HepG2 (cell line): ENCODE measurements around the gene GRK6. TPM values are rescaled to one million over a fixed set of nuclear protein-coding genes. Genes with fewer than 3 reads are reported as not detected.

Experiments used
- AGO1 ChIP-seq: fragments of 200-400 bp; formaldehyde crosslinking; IDR thresholded peaks from 2 replicates; pipeline ENCODE4 v1.6.1; 2017; ENCODE audit warnings: mild to moderate bottlenecking, low read depth, low read length, moderate library complexity; ENCODE audit not compliant: poor library complexity, severe bottlenecking
- CTCF ChIP-seq: sonication (generic); formaldehyde crosslinking; IDR thresholded peaks from 2 replicates; pipeline ENCODE4 v1.5.0; 2020; ENCODE audit warnings: mild to moderate bottlenecking, missing genetic modification reagents, moderate library complexity
- FLYWCH1 ChIP-seq: sonication (generic); formaldehyde crosslinking; IDR thresholded peaks from 2 replicates; pipeline ENCODE4 v1.8.1; 2023; ENCODE audit warnings: mild to moderate bottlenecking, missing genetic modification reagents
- HIVEP1 ChIP-seq: sonication (generic); formaldehyde crosslinking; IDR thresholded peaks from 2 replicates; pipeline ENCODE4 v1.4.0; 2020; ENCODE audit warnings: mild to moderate bottlenecking, missing genetic modification reagents
- KLF12 ChIP-seq: sonication (generic); formaldehyde crosslinking; IDR thresholded peaks from 2 replicates; pipeline ENCODE4 v1.4.0; 2020; ENCODE audit warnings: missing genetic modification reagents, borderline replicate concordance
- MAZ ChIP-seq, 2 experiments: sonication (generic) in 1 of 2; formaldehyde crosslinking in 1 of 2; IDR thresholded peaks; 2 replicates each; pipeline versions ENCODE4 v1.5.0 to v1.6.1; 2012 to 2020; ENCODE audit warnings: low read depth in 2 of 2, mild to moderate bottlenecking in 2 of 2, borderline replicate concordance in 1 of 2, improper control_type of control experiment in 1 of 2, low read length in 1 of 2, missing genetic modification reagents in 1 of 2, moderate library complexity in 1 of 2
- MYC ChIP-seq: sonication (generic); formaldehyde crosslinking; IDR thresholded peaks from 2 replicates; pipeline ENCODE4 v1.9.0; 2021; ENCODE audit warnings: missing genetic modification reagents, borderline replicate concordance
- NFKB2 ChIP-seq: sonication (generic); formaldehyde crosslinking; IDR thresholded peaks from 2 replicates; pipeline ENCODE4 v1.4.0; 2020; ENCODE audit warnings: missing genetic modification reagents, borderline replicate concordance
- SIX4 ChIP-seq: sonication (generic); formaldehyde crosslinking; IDR thresholded peaks from 2 replicates; pipeline ENCODE4 v1.4.0; 2020; ENCODE audit warnings: missing genetic modification reagents
- SPEN ChIP-seq: sonication (generic); formaldehyde crosslinking; IDR thresholded peaks from 2 replicates; pipeline ENCODE4 v1.5.1; 2020; ENCODE audit warnings: low read depth, mild to moderate bottlenecking, missing genetic modification reagents
- SRSF1 ChIP-seq: fragments of 200-400 bp; formaldehyde crosslinking; optimal IDR thresholded peaks from 2 replicates; pipeline ENCODE3; 2017; ENCODE audit warnings: mild to moderate bottlenecking, low read depth, low read length, moderate library complexity
- TAF15 ChIP-seq: fragments of 200-400 bp; formaldehyde crosslinking; IDR thresholded peaks from one replicate; pipeline ENCODE4 v1.6.1; 2018; ENCODE audit warnings: mild to moderate bottlenecking, low read depth, low read length; ENCODE audit not compliant: poor library complexity, severe bottlenecking
- THAP7 ChIP-seq: sonication (generic); formaldehyde crosslinking; IDR thresholded peaks from 2 replicates; pipeline ENCODE4 v1.8.1; 2023; ENCODE audit warnings: mild to moderate bottlenecking, missing genetic modification reagents
- YEATS4 ChIP-seq: sonication (generic); formaldehyde crosslinking; IDR thresholded peaks from 2 replicates; pipeline ENCODE4 v1.4.0; 2020; ENCODE audit warnings: missing genetic modification reagents, borderline replicate concordance
- ZC3H13 ChIP-seq: sonication (generic); formaldehyde crosslinking; IDR thresholded peaks from 2 replicates; pipeline ENCODE4 v1.8.1; 2023; ENCODE audit warnings: mild to moderate bottlenecking, missing genetic modification reagents, moderate library complexity
- ZFX ChIP-seq: sonication (generic); formaldehyde crosslinking; IDR thresholded peaks from 2 replicates; pipeline ENCODE4 v1.4.0; 2020; ENCODE audit warnings: mild to moderate bottlenecking, low read depth, missing genetic modification reagents, moderate library complexity
- ZNF274 ChIP-seq: sonication (generic); formaldehyde crosslinking; IDR thresholded peaks from 2 replicates; pipeline ENCODE4 v1.5.1; 2020; ENCODE audit warnings: mild to moderate bottlenecking, missing genetic modification reagents
- ZNF331 ChIP-seq: sonication (generic); formaldehyde crosslinking; IDR thresholded peaks from 2 replicates; pipeline ENCODE4 v1.4.0; 2020; ENCODE audit warnings: missing genetic modification reagents
- ZNF563 ChIP-seq: sonication (generic); formaldehyde crosslinking; IDR thresholded peaks from 2 replicates; pipeline ENCODE4 v1.8.0; 2022; ENCODE audit warnings: mild to moderate bottlenecking, moderate library complexity, missing genetic modification reagents
- ZNF570 ChIP-seq: sonication (generic); formaldehyde crosslinking; IDR thresholded peaks from 2 replicates; pipeline ENCODE4 v1.4.0; 2020; ENCODE audit warnings: mild to moderate bottlenecking, missing genetic modification reagents, borderline replicate concordance
- ZNF7 ChIP-seq: IDR thresholded peaks from 2 replicates; pipeline ENCODE4 v1.6.1; 2016; ENCODE audit warnings: missing biosample characterization, missing genetic modification reagents
- ZNF704 ChIP-seq: sonication (generic); formaldehyde crosslinking; IDR thresholded peaks from 2 replicates; pipeline ENCODE4 v1.8.1; 2023; ENCODE audit warnings: mild to moderate bottlenecking, inconsistent platforms, moderate library complexity, missing genetic modification reagents, borderline replicate concordance
- ZNF776 ChIP-seq: sonication (generic); formaldehyde crosslinking; IDR thresholded peaks from 2 replicates; pipeline ENCODE4 v1.4.0; 2020; ENCODE audit warnings: mild to moderate bottlenecking, missing genetic modification reagents
- ZNF777 ChIP-seq: sonication (generic); formaldehyde crosslinking; IDR thresholded peaks from 2 replicates; pipeline ENCODE4 v1.4.0; 2020; ENCODE audit warnings: missing genetic modification reagents
- polyA plus RNA-seq, 8 experiments: library from polyadenylated mRNA; depleted of rRNA in 3 of 8; stranded (reverse) in 7 of 8; unstranded in 1 of 8; fragments of >200 nt; fragmentation: Illumina TruSeq in 4 of 8; extraction: Trizol in 4 of 8; gene quantifications; 2 replicates each; pipeline versions ENCODE4 v1.2.1 to v1.2.3, GENCODE V29; 2011 to 2016; ENCODE audit warnings: low read depth in 4 of 8, missing spikeins in 1 of 8, mixed read lengths in 1 of 8; ENCODE audit not compliant: insufficient read depth in 1 of 8
- total RNA-seq, 5 experiments: library from RNA; depleted of rRNA; stranded (reverse); fragments of >200 nt; fragmentation: Illumina TruSeq; extraction: Trizol; gene quantifications; 2 replicates each; pipeline ENCODE4 v1.2.3, GENCODE V29; 2016; ENCODE audit warnings: low read depth in 1 of 5

GRK6 gene
- total and polyA plus RNA-seq, 2 of the 13 experiments (the other 11 are each of a cell fraction or from before 2014, with no cell fraction given): 13.2 to 19.9 TPM

GRCh38 chr5:177426566-177427210 lies at the start of gene GRK6 (continued):
- TF ChIP-seq ZNF7 (CRISPR knock-in tag): no peak
- 0 out of 2 replicates have a peak, but pooled peaks have one; percentile 19 for TF ChIP-seq SPEN (CRISPR knock-in tag)
- no peak for TF ChIP-seq SIX4 (CRISPR knock-in tag)
- TF ChIP-seq CTCF (CRISPR knock-in tag): 0 out of 2 replicates have a peak, but pooled peaks have one; percentile 6
- TF ChIP-seq THAP7 (CRISPR knock-in tag): 0 out of 2 replicates have a peak, but pooled peaks have one; percentile 17
- TF ChIP-seq AGO1: peak; percentile 95
- TF ChIP-seq FLYWCH1: no peak
- no peak; the same call in 1 of the 2 replicates for TF ChIP-seq MAZ (IDR thresholded peaks at IDR 0.05; ENCODE audit: borderline replicate concordance, low read depth, low read length)
- TF ChIP-seq MAZ (CRISPR knock-in tag; IDR thresholded peaks at IDR 0.05; ENCODE audit: low read depth): 0 out of 2 replicates have a peak, but pooled peaks have one; percentile 18
- peak; percentile 36 for TF ChIP-seq ZFX (CRISPR knock-in tag)
- 0 out of 2 replicates have a peak, but pooled peaks have one; percentile 35 for TF ChIP-seq YEATS4
- TF ChIP-seq ZNF776 (CRISPR knock-in tag): 0 out of 2 replicates have a peak, but pooled peaks have one; percentile 44
- peak; percentile 74; the same call in 1 of the 2 replicates for TF ChIP-seq ZNF563
- peak; percentile 78 for TF ChIP-seq ZNF777
- 0 out of 2 replicates have a peak, but pooled peaks have one; percentile 38 for TF ChIP-seq NFKB2
- TF ChIP-seq ZNF331: no peak
- peak; percentile 84 for TF ChIP-seq ZNF274 (CRISPR knock-in tag)
- TF ChIP-seq KLF12 (CRISPR knock-in tag): 0 out of 2 replicates have a peak, but pooled peaks have one; percentile 42
- TF ChIP-seq ZNF570 (CRISPR knock-in tag): no peak
- TF ChIP-seq ZC3H13 (CRISPR knock-in tag): no peak
- peak; percentile 37; the same call in 1 of the 2 replicates for TF ChIP-seq MYC
- peak; percentile 0 for TF ChIP-seq SRSF1
- TF ChIP-seq ZNF704 (CRISPR knock-in tag): 0 out of 2 replicates have a peak, but pooled peaks have one; percentile 0
- TF ChIP-seq TAF15: peak; percentile 57
- TF ChIP-seq HIVEP1: peak; percentile 53; the same call in 1 of the 2 replicates
